GM21381 (cell line): ENCODE data around the gene TTC33.
"Not testable (repeated sequence)": the region's sequence is repeated elsewhere in the genome, so short reads cannot be mapped to it uniquely, and the experiment has no call there.

ENCODE experiments used
- ATAC-seq: cut with Tn5 transposase; IDR thresholded peaks from one replicate; pipeline ENCODE4 v1.9.1; 2021; ENCODE audit warnings: mild to moderate bottlenecking, moderate library complexity; ENCODE audit not compliant: unreplicated experiment

The TTC33 gene

GRCh38 chr5:40722497-40722911, 33.3 kb downstream of the TTC33 start:
- not testable (repeated sequence) for ATAC-seq

GRCh38 chr5:40720069-40720468, 35.7 kb downstream of the TTC33 start:
- no peak for ATAC-seq

GRCh38 chr5:40717281-40717680, 38.5 kb downstream of the TTC33 start:
- no peak for ATAC-seq

GRCh38 chr5:40716590-40716989, 39.2 kb downstream of the TTC33 start:
- no peak for ATAC-seq

- no peak for ATAC-seq
Observed at GRCh38 chr5:40716000-40716399, 39.8 kb downstream of the TTC33 start.

- ATAC-seq: no peak
Observed at GRCh38 chr5:40714001-40714400, 41.8 kb downstream of the TTC33 start.

- not testable (repeated sequence) for ATAC-seq
Observed at GRCh38 chr5:40710575-40710974, 45.2 kb downstream of the TTC33 start.

GRCh38 chr5:40705484-40705883, 50.3 kb downstream of the TTC33 start:
- not testable (repeated sequence) for ATAC-seq

GRCh38 chr5:40702027-40702426, 53.7 kb downstream of the TTC33 start:
- not testable (repeated sequence) for ATAC-seq

- no peak for ATAC-seq
Observed at GRCh38 chr5:40700116-40700782, 55.5 kb downstream of the TTC33 start.

- ATAC-seq: no peak
Observed at GRCh38 chr5:40694433-40694832, 61.3 kb downstream of the TTC33 start.

- ATAC-seq: no peak
Observed at GRCh38 chr5:40691894-40692293, 63.9 kb downstream of the TTC33 start.

GRCh38 chr5:40690267-40690666, 65.5 kb downstream of the TTC33 start:
- ATAC-seq: no peak

- ATAC-seq: peak; percentile 55
Observed at GRCh38 chr5:40689438-40689837, 66.3 kb downstream of the TTC33 start.

- no peak for ATAC-seq
Observed at GRCh38 chr5:40688996-40689395, 66.8 kb downstream of the TTC33 start.

GRCh38 chr5:40688127-40688761, 67.5 kb downstream of the TTC33 start:
- ATAC-seq: peak; percentile 80

GRCh38 chr5:40687321-40687720, 68.4 kb downstream of the TTC33 start:
- ATAC-seq: no peak

GRCh38 chr5:40685976-40686486, 69.7 kb downstream of the TTC33 start:
- ATAC-seq: no peak

- ATAC-seq: no peak
Observed at GRCh38 chr5:40685193-40685592, 70.6 kb downstream of the TTC33 start.

GRCh38 chr5:40683305-40683704, 72.5 kb downstream of the TTC33 start:
- no peak for ATAC-seq

GRCh38 chr5:40682154-40683017, 73.4 kb downstream of the TTC33 start:
- ATAC-seq: no peak
